Muscle of arm (tissue), 14 donors: ENCODE measurements around the gene BCAM. TPM values are rescaled to one million over a fixed set of nuclear protein-coding genes. Genes with fewer than 3 reads are reported as not detected.
A peak's percentile ranks its signal among the peaks of the same experiment; 100 is the strongest.
"Not testable (repeated sequence)": the region's sequence is repeated elsewhere in the genome, so short reads cannot be mapped to it uniquely, and the experiment has no call there.

Experiments used
- DNase-seq: peaks from one replicate; pipeline ENCODE4 v3.0.0-alpha.2; 2013
- long read RNA-seq, 11 donors: transcript quantifications; one replicate each; lab custom pipeline, GENCODE V29; 2026
- polyA plus RNA-seq, 12 donors: library from polyadenylated mRNA; unstranded; fragments of 120-200 nt; gene quantifications; one replicate each; pipeline ENCODE4 v1.2.1, GENCODE V29; 2013; ENCODE audit not compliant: insufficient read length in 12 of 12

Gene BCAM, protein sequence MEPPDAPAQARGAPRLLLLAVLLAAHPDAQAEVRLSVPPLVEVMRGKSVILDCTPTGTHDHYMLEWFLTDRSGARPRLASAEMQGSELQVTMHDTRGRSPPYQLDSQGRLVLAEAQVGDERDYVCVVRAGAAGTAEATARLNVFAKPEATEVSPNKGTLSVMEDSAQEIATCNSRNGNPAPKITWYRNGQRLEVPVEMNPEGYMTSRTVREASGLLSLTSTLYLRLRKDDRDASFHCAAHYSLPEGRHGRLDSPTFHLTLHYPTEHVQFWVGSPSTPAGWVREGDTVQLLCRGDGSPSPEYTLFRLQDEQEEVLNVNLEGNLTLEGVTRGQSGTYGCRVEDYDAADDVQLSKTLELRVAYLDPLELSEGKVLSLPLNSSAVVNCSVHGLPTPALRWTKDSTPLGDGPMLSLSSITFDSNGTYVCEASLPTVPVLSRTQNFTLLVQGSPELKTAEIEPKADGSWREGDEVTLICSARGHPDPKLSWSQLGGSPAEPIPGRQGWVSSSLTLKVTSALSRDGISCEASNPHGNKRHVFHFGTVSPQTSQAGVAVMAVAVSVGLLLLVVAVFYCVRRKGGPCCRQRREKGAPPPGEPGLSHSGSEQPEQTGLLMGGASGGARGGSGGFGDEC
- 100 to 1,000 TPM in 11 of 12 donors, not detected in 1; 113 to 274 (median 169) TPM for polyA plus RNA-seq
- long read RNA-seq, donor 1, transcript BCAM-203 (4 exons, 904 nt) = minor isoform, 6 of 70 reads
- long read RNA-seq, donor 1, transcript BCAM-201 (15 exons, 2,453 nt) = major isoform, 23 of 70 reads
- long read RNA-seq, donor 1, partial matches to known transcripts = 39 of 70 reads
- long read RNA-seq, donor 1, other reads (novel, unspliced or antisense) = 0 of 70 reads
- long read RNA-seq, donor 2, transcript BCAM-201 (15 exons, 2,453 nt) = major isoform, 39 of 71 reads
- long read RNA-seq, donor 2, partial matches to known transcripts = 26 of 71 reads
- long read RNA-seq, donor 2, other reads (novel, unspliced or antisense) = 0 of 71 reads
- long read RNA-seq, donor 3, transcript BCAM-201 (15 exons, 2,453 nt) = major isoform, 40 of 60 reads
- long read RNA-seq, donor 3, partial matches to known transcripts = 19 of 60 reads
- long read RNA-seq, donor 3, other reads (novel, unspliced or antisense) = 0 of 60 reads
- long read RNA-seq, donor 4, transcript BCAM-201 (15 exons, 2,453 nt) = major isoform, 19 of 47 reads
- long read RNA-seq, donor 4, partial matches to known transcripts = 26 of 47 reads
- long read RNA-seq, donor 4, other reads (novel, unspliced or antisense) = 0 of 47 reads
- long read RNA-seq, donor 5, transcript BCAM-204 (2 exons, 723 nt) = minor isoform, 5 of 71 reads
- long read RNA-seq, donor 5, transcript BCAM-201 (15 exons, 2,453 nt) = major isoform, 43 of 71 reads
- long read RNA-seq, donor 5, partial matches to known transcripts = 20 of 71 reads
- long read RNA-seq, donor 5, other reads (novel, unspliced or antisense) = 0 of 71 reads
- long read RNA-seq, donor 6, transcript BCAM-201 (15 exons, 2,453 nt) = major isoform, 16 of 22 reads
- long read RNA-seq, donor 6, partial matches to known transcripts = 0 of 22 reads
- long read RNA-seq, donor 6, other reads (novel, unspliced or antisense) = 0 of 22 reads
- long read RNA-seq, donor 7, transcript BCAM-201 (15 exons, 2,453 nt) = major isoform, 18 of 28 reads
- long read RNA-seq, donor 7, partial matches to known transcripts = 5 of 28 reads
- long read RNA-seq, donor 7, other reads (novel, unspliced or antisense) = 0 of 28 reads
- long read RNA-seq, donor 8, transcript BCAM-201 (15 exons, 2,453 nt) = major isoform, 43 of 67 reads
- long read RNA-seq, donor 8, partial matches to known transcripts = 20 of 67 reads
- long read RNA-seq, donor 8, other reads (novel, unspliced or antisense) = 0 of 67 reads
- long read RNA-seq, donor 9, transcript BCAM-201 (15 exons, 2,453 nt) = major isoform, 19 of 32 reads
- long read RNA-seq, donor 9, partial matches to known transcripts = 12 of 32 reads
- long read RNA-seq, donor 9, other reads (novel, unspliced or antisense) = 0 of 32 reads
- long read RNA-seq, donor 10, transcript BCAM-201 (15 exons, 2,453 nt) = major isoform, 41 of 48 reads
- long read RNA-seq, donor 10, partial matches to known transcripts = 6 of 48 reads
- long read RNA-seq, donor 10, other reads (novel, unspliced or antisense) = 0 of 48 reads
- long read RNA-seq, donor 11, transcript BCAM-201 (15 exons, 2,453 nt) = major isoform, 34 of 52 reads
- long read RNA-seq, donor 11, partial matches to known transcripts = 15 of 52 reads
- long read RNA-seq, donor 11, other reads (novel, unspliced or antisense) = 0 of 52 reads

DNA sequence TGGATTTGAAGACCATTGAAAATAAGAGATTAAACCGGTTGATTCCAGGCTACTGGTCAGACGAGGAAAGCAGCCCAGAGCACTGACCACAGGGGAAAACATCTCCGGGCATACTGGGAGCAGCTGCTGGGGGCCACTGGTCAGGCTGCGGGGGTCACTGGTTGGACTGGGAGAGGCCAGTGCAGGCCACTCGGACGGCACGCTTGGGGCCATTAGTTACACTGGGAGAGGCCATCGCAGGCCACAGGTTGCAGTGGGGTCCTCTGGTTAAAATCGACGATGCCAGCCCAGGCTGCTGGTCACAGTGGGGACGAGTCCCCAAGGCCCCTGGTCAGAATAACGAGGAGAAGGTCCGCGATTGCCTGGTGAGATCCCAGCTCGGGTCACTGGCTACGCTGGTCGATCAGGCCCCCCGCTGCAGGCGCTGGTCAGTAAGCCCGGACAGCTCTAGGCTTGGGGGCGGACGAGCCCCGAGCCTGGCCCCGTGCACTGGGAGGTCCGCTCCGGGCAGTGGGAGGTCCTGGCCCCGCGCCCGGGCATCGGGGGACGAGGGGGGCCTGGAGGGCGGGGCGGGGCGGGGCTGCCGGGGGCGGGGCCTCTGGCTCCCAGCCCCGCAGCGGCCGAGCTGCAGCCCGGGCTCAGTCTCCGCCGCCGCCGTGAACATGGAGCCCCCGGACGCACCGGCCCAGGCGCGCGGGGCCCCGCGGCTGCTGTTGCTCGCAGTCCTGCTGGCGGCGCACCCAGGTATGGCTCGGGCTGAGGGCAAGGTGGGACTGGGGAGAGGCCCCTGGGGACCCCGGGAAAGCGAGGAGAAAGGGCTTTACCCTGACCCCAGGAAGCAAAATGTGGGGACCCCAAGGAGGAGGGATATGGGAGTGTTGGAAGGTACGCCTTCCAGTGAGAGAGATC lies at the start of gene BCAM:
BCAM (plus strand) TSS at position 641 of the 909 bp plus-strand sequence; CDS start at position 663, 22 bp downstream.
- DNase-seq = peak; percentile 81

DNA sequence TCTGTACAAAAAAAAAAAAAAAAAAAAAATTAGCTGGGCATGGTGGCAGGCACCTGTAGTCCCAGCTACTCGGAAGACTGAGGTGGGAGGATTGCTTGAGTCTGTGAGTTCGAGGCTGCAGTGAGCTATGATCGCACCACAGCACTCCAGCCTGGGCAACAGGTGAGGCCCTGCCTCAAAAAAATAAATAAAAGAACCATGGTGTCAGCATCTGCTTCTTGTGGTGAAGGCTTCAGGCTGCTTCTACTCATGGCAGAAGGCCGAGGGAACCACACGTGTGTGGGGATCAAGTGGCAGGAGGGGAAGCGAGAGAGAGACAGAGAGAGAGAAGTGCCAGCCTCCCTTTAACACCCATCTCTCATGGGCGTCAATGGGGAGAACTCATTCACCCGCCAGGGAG lies 46.9 kb upstream of the BCAM start:
- DNase-seq = no peak

- DNase-seq = no peak
Measured at GRCh38 chr19:44765033-44765948, 43.6 kb upstream of the BCAM start.

DNA sequence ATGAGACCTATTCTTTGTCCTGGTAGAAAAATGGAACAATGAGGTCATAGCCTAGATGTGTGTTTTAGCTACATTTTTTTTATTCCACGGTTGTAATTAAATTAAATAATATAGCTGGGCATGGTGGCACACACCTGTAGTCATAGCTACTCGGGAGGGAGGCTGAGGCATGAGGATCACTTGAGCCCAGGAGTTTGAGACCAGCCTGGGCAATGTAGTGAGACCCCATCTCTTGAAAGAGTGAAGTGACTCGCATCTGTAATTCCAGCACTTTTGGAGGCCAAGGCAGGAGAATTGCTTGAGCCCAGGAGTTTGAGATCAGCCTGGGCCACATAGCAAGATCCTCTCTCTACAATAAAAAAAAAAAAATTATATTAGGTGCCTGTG lies 43.0 kb upstream of the BCAM start:
- DNase-seq = no peak

DNA sequence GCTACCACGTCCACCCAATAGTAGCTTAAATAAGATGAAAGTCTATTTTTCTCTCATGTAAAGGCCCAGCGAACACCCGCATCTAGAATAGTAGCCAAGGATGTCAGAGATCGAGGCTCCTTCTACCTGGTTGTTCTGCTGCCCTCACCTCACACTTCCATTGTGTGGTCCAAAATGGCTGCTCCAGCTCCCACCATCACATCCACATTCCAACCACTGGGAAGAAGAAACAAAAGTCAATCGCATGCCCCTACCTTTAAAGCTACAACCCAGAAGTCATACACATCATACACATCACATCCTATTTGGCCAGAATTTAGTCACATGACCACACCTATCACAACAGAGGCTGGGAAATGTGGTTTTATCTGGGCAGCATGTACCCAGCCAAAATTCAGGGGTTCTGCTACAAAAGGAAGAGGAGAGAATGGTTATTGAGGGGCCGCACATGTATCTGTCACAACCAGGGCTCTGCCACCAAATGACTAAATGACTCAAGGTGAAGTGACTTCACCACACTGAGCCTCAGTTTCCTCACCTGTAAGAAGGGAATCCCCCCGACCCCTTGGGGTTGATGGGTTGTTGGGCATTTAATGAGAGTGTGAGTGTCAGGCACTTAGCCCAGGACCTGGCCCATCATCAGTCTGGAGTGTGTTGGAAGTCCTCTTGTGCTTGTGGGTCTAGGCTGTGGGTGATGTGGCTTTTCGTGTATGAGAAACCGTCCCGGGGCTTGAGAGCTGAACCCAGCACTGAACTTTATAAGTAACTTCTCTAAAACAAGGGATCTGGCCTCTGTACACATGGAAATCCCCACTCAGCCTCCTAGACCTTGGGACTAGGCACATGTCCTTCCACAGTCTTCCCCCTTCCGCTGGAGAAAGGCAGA lies 41.4 kb upstream of the BCAM start:
- DNase-seq = no peak

- peak; percentile 84 for DNase-seq
Measured at GRCh38 chr19:44770550-44771257, 38.2 kb upstream of the BCAM start.

DNA sequence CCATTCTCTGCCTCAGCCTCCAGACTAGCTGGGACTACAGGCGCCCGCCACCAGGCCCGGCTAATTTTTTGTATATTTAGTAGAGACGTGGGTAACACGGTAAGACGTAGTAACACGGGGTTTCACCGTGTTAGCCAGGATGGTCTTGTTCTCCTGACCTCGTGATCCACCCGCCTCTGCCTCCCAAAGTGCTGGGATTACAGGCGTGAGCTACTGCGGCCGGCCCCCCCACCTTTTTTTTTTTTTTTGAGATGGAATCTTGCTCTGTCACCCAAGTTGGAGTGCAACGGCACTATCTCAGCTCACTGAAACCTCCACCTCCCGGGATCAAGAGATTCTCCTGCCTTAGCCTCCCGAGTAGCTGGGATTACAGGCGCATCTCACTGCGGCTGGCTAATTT lies 36.8 kb upstream of the BCAM start:
- not testable (repeated sequence) for DNase-seq

- DNase-seq = no peak
Measured at GRCh38 chr19:44772959-44773358, 35.9 kb upstream of the BCAM start.

DNA sequence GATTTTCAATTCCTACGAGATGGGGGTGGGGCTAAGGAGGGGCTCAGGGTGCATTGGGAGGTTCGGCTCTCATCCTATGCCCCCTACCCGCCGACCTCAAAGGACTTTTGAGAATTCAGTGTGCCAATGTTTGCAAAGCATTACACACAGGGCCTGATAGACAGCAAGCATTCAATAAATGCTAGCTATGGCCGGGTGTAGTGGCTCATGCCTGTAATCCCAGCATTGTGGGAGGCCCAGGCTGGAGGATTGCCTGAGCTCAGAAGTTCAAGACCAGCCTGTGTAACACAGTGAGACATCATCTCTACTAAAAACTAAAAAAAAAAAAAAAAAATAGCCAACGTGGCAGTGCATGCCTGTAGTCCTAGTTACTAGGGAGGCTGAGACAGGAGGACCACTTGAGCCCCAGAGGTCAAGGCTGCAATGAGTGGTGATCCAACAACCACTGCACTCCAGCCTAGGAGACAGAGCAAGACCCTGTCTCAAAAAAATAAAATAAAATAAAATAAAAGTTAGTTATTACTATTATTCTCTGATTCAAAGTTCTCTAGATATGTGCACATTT lies 33.1 kb upstream of the BCAM start:
- DNase-seq = no peak

- no peak for DNase-seq
Measured at GRCh38 chr19:44776402-44777096, 32.4 kb upstream of the BCAM start.

DNA sequence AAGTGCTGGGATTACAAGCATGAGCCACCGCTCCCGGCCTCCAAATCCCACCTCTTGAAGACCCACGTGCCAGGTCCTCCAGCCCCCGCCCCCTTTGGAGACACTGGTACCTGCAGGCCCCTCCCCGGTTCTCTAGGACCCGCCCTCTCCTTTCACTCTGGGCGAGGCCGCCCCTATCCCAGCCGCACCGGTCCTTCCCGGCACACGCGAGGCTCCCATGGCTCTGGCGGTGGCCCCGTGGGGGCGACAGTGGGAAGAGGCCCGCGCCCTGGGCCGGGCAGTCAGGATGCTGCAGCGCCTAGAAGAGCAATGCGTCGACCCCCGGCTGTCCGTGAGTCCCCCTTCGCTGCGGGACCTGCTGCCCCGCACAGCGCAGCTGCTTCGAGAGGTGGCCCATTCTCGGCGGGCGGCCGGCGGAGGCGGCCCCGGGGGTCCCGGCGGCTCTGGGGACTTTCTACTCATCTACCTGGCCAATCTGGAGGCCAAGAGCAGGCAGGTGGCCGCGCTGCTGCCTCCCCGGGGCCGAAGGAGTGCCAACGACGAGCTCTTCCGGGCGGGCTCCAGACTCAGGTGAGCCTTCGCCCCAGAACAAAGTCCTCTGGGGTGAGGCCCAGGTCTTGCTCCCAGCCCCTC lies 31.1 kb upstream of the BCAM start, which contains the start of gene CBLC:
CBLC (plus strand) TSS at position 176 of the 633 bp plus-strand sequence; CDS start at position 218, 42 bp downstream.
- no peak for DNase-seq

DNA sequence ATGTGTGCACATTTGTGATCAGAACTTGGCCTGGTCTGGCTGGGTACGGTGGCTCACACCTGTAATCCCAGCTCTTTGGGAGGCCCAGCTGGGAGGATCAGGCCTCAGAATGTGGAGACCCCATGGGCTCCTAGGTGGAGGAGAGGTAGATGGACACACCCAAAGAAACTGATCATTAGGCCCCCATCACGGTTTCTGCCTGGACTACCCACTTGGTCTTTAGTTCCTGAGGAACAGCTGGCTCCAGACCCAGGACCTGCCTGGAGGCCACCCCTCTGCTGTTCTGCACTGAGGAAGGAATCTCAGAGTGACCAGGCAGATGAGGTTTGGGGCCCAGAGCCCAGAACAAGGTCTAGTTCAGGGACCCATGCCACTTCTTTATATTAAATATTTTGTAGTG lies 29.8 kb upstream of the BCAM start:
- DNase-seq = no peak

DNA sequence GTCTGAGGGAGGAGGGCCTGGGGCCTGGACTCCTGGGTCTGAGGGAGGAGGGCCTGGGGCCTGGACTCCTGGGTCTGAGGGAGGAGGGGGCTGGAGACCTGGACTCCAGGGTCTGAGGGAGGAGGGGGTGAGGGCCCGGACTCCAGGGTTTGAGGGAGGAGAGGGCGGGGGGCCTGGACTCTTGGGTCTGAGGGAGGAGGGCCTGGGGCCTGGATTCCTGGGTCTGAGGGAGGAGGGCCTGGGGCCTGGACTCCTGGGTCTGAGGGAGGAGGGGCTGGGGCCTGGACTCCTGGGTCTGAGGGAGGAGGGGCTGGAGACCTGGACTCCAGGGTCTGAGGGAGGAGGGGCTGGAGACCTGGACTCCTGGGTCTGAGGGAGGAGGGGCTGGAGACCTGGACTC lies 27.2 kb upstream of the BCAM start:
- not testable (repeated sequence) for DNase-seq

DNA sequence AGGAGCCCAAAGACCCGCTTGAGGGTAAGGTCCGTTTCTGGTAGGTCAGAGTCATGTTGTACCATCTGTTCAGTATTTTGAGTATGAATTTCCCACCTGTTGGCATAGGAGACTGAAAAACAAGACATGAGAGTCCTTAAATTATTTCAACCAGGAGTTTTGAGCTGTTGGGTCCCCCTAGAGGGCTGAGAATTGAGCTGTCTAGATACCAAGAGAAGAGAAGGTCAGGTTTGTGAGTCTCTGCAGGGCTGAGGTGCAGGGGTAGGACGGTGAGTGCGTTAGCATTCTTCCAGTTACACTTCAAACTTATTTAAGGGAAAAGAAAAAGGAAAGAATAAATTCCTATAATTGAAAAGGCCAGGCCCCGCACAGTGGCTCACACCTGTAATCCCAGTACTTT lies 26.2 kb upstream of the BCAM start:
- DNase-seq = no peak
